NCI-H2227 (cell line): ENCODE results near the gene FAM47E.

ENCODE experiments used
- DNase-seq: peaks from one replicate; lab custom pipeline; 2025; ENCODE audit not compliant: unreplicated experiment; lab: John Stamatoyannopoulos, UW

FAM47E gene

GRCh38 chr4:76251441-76252270 is at the start of gene FAM47E:
Gene FAM47E, plus strand, starts transcription at chr4:76251721. Its CDS starts 26 bp downstream, at chr4:76251747.
- peak; percentile 93 for DNase-seq

GRCh38 chr4:76203541-76203940 is 48.0 kb upstream of the FAM47E start:
- DNase-seq: no peak

- no peak for DNase-seq
These were observed 46.6 kb upstream of the FAM47E start for GRCh38 chr4:76204936-76205335.

- no peak for DNase-seq
These were observed 46.0 kb upstream of the FAM47E start for GRCh38 chr4:76205476-76205875.

GRCh38 chr4:76206222-76206942 is 45.1 kb upstream of the FAM47E start:
- no peak for DNase-seq

- DNase-seq: no peak
These were observed 44.0 kb upstream of the FAM47E start for GRCh38 chr4:76207549-76207948.

- no peak for DNase-seq
These were observed 43.3 kb upstream of the FAM47E start for GRCh38 chr4:76208005-76208765.

GRCh38 chr4:76209881-76210280 is 41.6 kb upstream of the FAM47E start:
- no peak for DNase-seq

- DNase-seq: no peak
These were observed 41.1 kb upstream of the FAM47E start for GRCh38 chr4:76210452-76210851.

- DNase-seq: no peak
These were observed 39.5 kb upstream of the FAM47E start for GRCh38 chr4:76211769-76212708.

GRCh38 chr4:76212851-76213414 is 38.6 kb upstream of the FAM47E start:
- peak; percentile 78 for DNase-seq

- DNase-seq: peak; percentile 87
These were observed 37.9 kb upstream of the FAM47E start, which contains the start of gene SCARB2 for GRCh38 chr4:76213415-76214176. Gene SCARB2, minus strand, starts transcription at chr4:76213824. Its CDS starts 281 bp downstream, at chr4:76213543.

GRCh38 chr4:76214177-76214675 is 37.3 kb upstream of the FAM47E start:
- DNase-seq: peak; percentile 10

GRCh38 chr4:76215077-76215476 is 36.4 kb upstream of the FAM47E start:
- DNase-seq: no peak

GRCh38 chr4:76216524-76216923 is 35.0 kb upstream of the FAM47E start:
- DNase-seq: no peak

GRCh38 chr4:76216975-76217814 is 34.3 kb upstream of the FAM47E start:
- no peak for DNase-seq

GRCh38 chr4:76219299-76220055 is 32.0 kb upstream of the FAM47E start:
- no peak for DNase-seq
